Caco-2 (cell line): Measurements from ENCODE around the gene NPHP4. TPM values are rescaled to one million over a fixed set of nuclear protein-coding genes. Genes with fewer than 3 reads are reported as not detected.

ENCODE experiments used
- BruUV-seq: library from RNA; stranded (reverse); fragments of 400-500 nt; replicated peaks from 2 replicates; lab custom pipeline; 2021; lab: Mats Ljungman, UMichigan
- CTCF ChIA-PET: fragments of 300-600 bp; sonication (Branson Sonifier 250); formaldehyde crosslinking; loops from one replicate; lab custom pipeline; 2022; ENCODE audit warnings: antibody characterized with exemption; lab: Charles Lee
- POLR2A ChIA-PET: fragments of 300-600 bp; sonication (Branson Sonifier 250); formaldehyde crosslinking; loops from one replicate; lab custom pipeline; 2022; ENCODE audit warnings: antibody characterized with exemption; lab: Charles Lee
- DNase-seq, 2 experiments: peaks; one replicate each; pipeline versions ENCODE4 v3.0.0 to v3.0.0-alpha.2; 2020 to 2022
- H3K27me3 ChIP-seq: replicated peaks from 2 replicates; pipeline ENCODE4 v1.6.0; 2011; ENCODE audit warnings: low read length; ENCODE audit not compliant: control insufficient read depth, insufficient read depth
- H3K36me3 ChIP-seq: 2 replicates; pipeline ENCODE4 v1.5.1; 2011; ENCODE audit warnings: low read length; ENCODE audit not compliant: control insufficient read depth, insufficient read depth
- H3K4me1 ChIP-seq: fragments of 250-450 bp; sonication (Bioruptor Pico); 2 replicates; pipeline ENCODE4 v1.5.1; 2020; ENCODE audit warnings: mild to moderate bottlenecking
- H3K4me3 ChIP-seq: 2 replicates; pipeline ENCODE4 v1.5.1; 2011; ENCODE audit warnings: low read depth, mild to moderate bottlenecking, control low read depth, low read length
- H3K9me3 ChIP-seq: fragments of 250-450 bp; sonication (Bioruptor Pico); 2 replicates; pipeline ENCODE4 v1.5.1; 2020; ENCODE audit warnings: mild to moderate bottlenecking, moderate library complexity
- H3K27ac Mint-ChIP-seq: one replicate; pipeline ENCODE4 v1.8.0; 2022; ENCODE audit warnings: mixed read lengths; ENCODE audit not compliant: unreplicated experiment
- H3K27me3 Mint-ChIP-seq: one replicate; pipeline ENCODE4 v1.8.0; 2022; ENCODE audit warnings: mixed read lengths; ENCODE audit not compliant: insufficient read depth, unreplicated experiment
- H3K36me3 Mint-ChIP-seq: one replicate; pipeline ENCODE4 v1.8.0; 2022; ENCODE audit warnings: mild to moderate bottlenecking, mixed read lengths; ENCODE audit not compliant: insufficient read depth, unreplicated experiment
- H3K4me1 Mint-ChIP-seq: one replicate; pipeline ENCODE4 v1.8.0; 2022; ENCODE audit warnings: low read depth, mixed read lengths; ENCODE audit not compliant: unreplicated experiment
- H3K4me3 Mint-ChIP-seq: one replicate; pipeline ENCODE4 v1.8.0; 2022; ENCODE audit warnings: mild to moderate bottlenecking, moderate library complexity, mixed read lengths; ENCODE audit not compliant: unreplicated experiment
- H3K9me3 Mint-ChIP-seq: one replicate; pipeline ENCODE4 v1.8.0; 2022; ENCODE audit warnings: mixed read lengths; ENCODE audit not compliant: unreplicated experiment
- CTCF ChIP-seq, 2 experiments: fragments of 200-600 bp in 1 of 2; IDR thresholded peaks; 1 replicate in 1 of 2; 2 replicates in 1 of 2; pipeline versions ENCODE4 v1.5.1 to v1.8.0; 2011 to 2022; ENCODE audit warnings: antibody characterized with exemption in 1 of 2, control low read depth in 1 of 2, inconsistent platforms in 1 of 2, low read depth in 1 of 2, low read length in 1 of 2, mild to moderate bottlenecking in 1 of 2, moderate library complexity in 1 of 2; ENCODE audit not compliant: insufficient read depth in 1 of 2, severe bottlenecking in 1 of 2, unreplicated experiment in 1 of 2
- intact Hi-C: fragments of 100-400 bp; cut with micrococcal nuclease; formaldehyde crosslinking; loops from one replicate; pipeline ENCODE4 v1.10.0; 2022; ENCODE audit not compliant: unreplicated experiment
- total RNA-seq: library from RNA; stranded (reverse); gene quantifications from 2 replicates; pipeline ENCODE4 v1.2.3, GENCODE V29; 2022

Gene NPHP4
- total RNA-seq, 1 experiment from 2014 or later, result 12.3 TPM

- H3K27me3 ChIP-seq, result no peaks in the 10 kb centered on the region
- no peak overlapping the region for H3K4me3 Mint-ChIP-seq
- TF ChIP-seq CTCF (IDR thresholded peaks at IDR 0.05; ENCODE audit: insufficient read depth in 1 of 2, low read depth in 1 of 2, low read length in 1 of 2, severe bottlenecking in 1 of 2, unreplicated experiment in 1 of 2), result peak in 1 of 2 experiments; percentile 17
- BruUV-seq, result no TSS peak
- H3K4me1 ChIP-seq, result no peaks in the 10 kb centered on the region
- intact Hi-C loops, result no loop called here
- DNase-seq, result no peak
- no peak overlapping the region for H3K27ac Mint-ChIP-seq
- ChIA-PET POLR2A (no interaction called here), CTCF (no interaction called here)
- H3K36me3 ChIP-seq, result no peaks in the 10 kb centered on the region
- H3K4me3 ChIP-seq, result no peak overlapping the region
- no peaks in the 10 kb centered on the region for H3K4me1 Mint-ChIP-seq
- H3K27me3 Mint-ChIP-seq, result no peaks in the 10 kb centered on the region
- no peaks in the 10 kb centered on the region for H3K36me3 Mint-ChIP-seq
- no peaks in the 10 kb centered on the region for H3K9me3 ChIP-seq
- no peaks in the 10 kb centered on the region for H3K9me3 Mint-ChIP-seq
Observed at GRCh38 chr1:6002714-6003501, 10.7 kb upstream of the NPHP4 start.

GRCh38 chr1:6001992-6002576 is 9.9 kb upstream of the NPHP4 start:
- H3K36me3 ChIP-seq, result no peaks in the 10 kb centered on the region
- Mint-ChIP-seq H3K36me3 (no peaks in the 10 kb centered on the region), H3K4me1 (no peaks in the 10 kb centered on the region), H3K4me3 (no peak overlapping the region), H3K27me3 (no peaks in the 10 kb centered on the region), H3K9me3 (no peaks in the 10 kb centered on the region), H3K27ac (no peak overlapping the region)
- BruUV-seq, result no TSS peak
- intact Hi-C loops, result no loop called here
- ChIA-PET CTCF (no interaction called here), POLR2A (no interaction called here)
- H3K4me1 ChIP-seq, result no peaks in the 10 kb centered on the region
- no peak overlapping the region for H3K4me3 ChIP-seq
- DNase-seq, result no peak
- TF ChIP-seq CTCF (IDR thresholded peaks at IDR 0.05; ENCODE audit: insufficient read depth in 1 of 2, low read depth in 1 of 2, low read length in 1 of 2, severe bottlenecking in 1 of 2, unreplicated experiment in 1 of 2), result no peak
- no peaks in the 10 kb centered on the region for H3K27me3 ChIP-seq
- H3K9me3 ChIP-seq, result no peaks in the 10 kb centered on the region

- no peak overlapping the region for H3K4me3 Mint-ChIP-seq
- ChIA-PET POLR2A (no interaction called here), CTCF (no interaction called here)
- no peaks in the 10 kb centered on the region for H3K4me1 ChIP-seq
- H3K9me3 ChIP-seq, result no peaks in the 10 kb centered on the region
- no peaks in the 10 kb centered on the region for H3K27me3 Mint-ChIP-seq
- no peaks in the 10 kb centered on the region for H3K27me3 ChIP-seq
- intact Hi-C loops, result no loop called here
- H3K27ac Mint-ChIP-seq, result no peak overlapping the region
- H3K36me3 Mint-ChIP-seq, result no peaks in the 10 kb centered on the region
- H3K9me3 Mint-ChIP-seq, result no peaks in the 10 kb centered on the region
- BruUV-seq, result no TSS peak
- H3K36me3 ChIP-seq, result no peaks in the 10 kb centered on the region
- H3K4me3 ChIP-seq, result no peak overlapping the region
- no peak for TF ChIP-seq CTCF (IDR thresholded peaks at IDR 0.05; ENCODE audit: insufficient read depth in 1 of 2, low read depth in 1 of 2, low read length in 1 of 2, severe bottlenecking in 1 of 2, unreplicated experiment in 1 of 2)
- peak in 1 of 2 experiments; percentile 18 for DNase-seq
- no peaks in the 10 kb centered on the region for H3K4me1 Mint-ChIP-seq
Observed at GRCh38 chr1:6000444-6001288, 8.4 kb upstream of the NPHP4 start.
